ENCODE measurements around the gene ZNF827.

DNA sequence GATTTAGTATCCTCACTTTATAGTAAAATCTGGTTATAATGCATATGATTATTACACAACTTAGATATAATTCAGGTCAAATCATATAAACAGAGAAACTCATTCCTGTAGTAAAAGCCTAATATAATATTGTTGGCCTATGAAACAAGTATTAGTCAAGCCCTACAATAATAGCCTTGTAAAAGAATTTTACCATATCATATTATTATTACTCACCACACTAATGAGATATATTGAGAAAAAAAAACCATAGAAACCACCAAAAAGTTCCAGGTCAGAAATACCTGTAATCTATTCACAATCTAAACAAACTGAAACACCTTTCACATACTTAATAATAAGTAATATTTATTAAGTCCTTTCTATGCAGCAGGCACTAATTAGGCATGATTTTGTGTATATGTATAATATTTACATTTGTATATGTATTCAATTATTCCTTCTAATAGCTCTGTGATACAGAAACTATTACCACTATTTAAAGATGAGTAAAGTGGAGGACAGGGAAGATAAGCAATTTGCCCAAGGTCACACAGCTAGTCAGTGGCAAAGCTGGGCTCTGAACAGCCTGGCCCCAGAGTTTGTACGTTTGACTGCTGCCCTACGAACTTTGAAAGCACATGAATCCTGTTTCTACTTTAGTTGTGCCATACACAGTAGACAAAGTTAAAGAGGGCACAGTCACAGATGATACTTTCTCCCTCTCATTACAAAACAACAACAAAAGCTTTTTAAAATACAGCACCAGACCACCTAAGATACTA is 9.0 kb downstream of the ZNF827 start:
- TF ChIP-seq, protein P1, sequence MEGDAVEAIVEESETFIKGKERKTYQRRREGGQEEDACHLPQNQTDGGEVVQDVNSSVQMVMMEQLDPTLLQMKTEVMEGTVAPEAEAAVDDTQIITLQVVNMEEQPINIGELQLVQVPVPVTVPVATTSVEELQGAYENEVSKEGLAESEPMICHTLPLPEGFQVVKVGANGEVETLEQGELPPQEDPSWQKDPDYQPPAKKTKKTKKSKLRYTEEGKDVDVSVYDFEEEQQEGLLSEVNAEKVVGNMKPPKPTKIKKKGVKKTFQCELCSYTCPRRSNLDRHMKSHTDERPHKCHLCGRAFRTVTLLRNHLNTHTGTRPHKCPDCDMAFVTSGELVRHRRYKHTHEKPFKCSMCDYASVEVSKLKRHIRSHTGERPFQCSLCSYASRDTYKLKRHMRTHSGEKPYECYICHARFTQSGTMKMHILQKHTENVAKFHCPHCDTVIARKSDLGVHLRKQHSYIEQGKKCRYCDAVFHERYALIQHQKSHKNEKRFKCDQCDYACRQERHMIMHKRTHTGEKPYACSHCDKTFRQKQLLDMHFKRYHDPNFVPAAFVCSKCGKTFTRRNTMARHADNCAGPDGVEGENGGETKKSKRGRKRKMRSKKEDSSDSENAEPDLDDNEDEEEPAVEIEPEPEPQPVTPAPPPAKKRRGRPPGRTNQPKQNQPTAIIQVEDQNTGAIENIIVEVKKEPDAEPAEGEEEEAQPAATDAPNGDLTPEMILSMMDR (CRISPR knock-in tag; IDR thresholded peaks at IDR 0.05) = no peak
- TF ChIP-seq FOXM1 (CRISPR knock-in tag; IDR thresholded peaks at IDR 0.05) = no peak
- TF ChIP-seq, protein P2, sequence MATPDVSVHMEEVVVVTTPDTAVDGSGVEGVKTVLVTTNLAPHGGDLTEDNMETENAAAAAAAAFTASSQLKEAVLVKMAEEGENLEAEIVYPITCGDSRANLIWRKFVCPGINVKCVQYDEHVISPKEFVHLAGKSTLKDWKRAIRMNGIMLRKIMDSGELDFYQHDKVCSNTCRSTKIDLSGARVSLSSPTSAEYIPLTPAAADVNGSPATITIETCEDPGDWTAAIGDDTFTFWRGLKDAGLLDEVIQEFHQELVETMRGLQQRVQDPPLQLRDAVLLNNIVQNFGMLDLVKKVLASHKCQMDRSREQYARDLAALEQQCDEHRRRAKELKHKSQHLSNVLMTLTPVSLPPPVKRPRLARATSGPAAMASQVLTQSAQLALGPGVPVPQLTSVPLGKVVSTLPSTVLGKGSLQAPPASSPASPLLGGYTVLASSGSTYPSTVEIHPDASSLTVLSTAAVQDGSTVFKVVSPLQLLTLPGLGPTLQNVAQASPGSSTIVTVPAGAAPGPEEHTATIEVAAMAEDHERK (CRISPR knock-in tag; IDR thresholded peaks at IDR 0.05; ENCODE audit: low read depth) = no peak

Measured in HepG2 (cell line).